Measurements from ENCODE around the gene RETREG1.

Gene RETREG1

GRCh38 chr5:16538006-16538405, 78.8 kb downstream of the RETREG1 start:
- no peaks in the 10 kb centered on the region for H3K9me3 ChIP-seq (ENCODE audit: low read length)
- H3K36me3 ChIP-seq (ENCODE audit: insufficient read depth, low read length) = no peaks in the 10 kb centered on the region
- peaks cover 5% of the 10 kb centered on the region for H3K27me3 ChIP-seq (ENCODE audit: insufficient read depth, low read length)
- no peak overlapping the region for H2AFZ ChIP-seq (ENCODE audit: low read depth, low read length)
- H3K4me1 ChIP-seq (ENCODE audit: insufficient read depth, low read length) = no peaks in the 10 kb centered on the region
- no peak overlapping the region for H3K4me3 ChIP-seq (ENCODE audit: low read length)

- Histone ChIP-seq H2AFZ (ENCODE audit: low read depth, low read length) (no peak overlapping the region), H3K4me1 (ENCODE audit: insufficient read depth, low read length) (no peaks in the 10 kb centered on the region), H3K36me3 (ENCODE audit: insufficient read depth, low read length) (no peaks in the 10 kb centered on the region), H3K9me3 (ENCODE audit: low read length) (no peaks in the 10 kb centered on the region), H3K27me3 (ENCODE audit: insufficient read depth, low read length) (peaks cover 5% of the 10 kb centered on the region), H3K4me3 (ENCODE audit: low read length) (no peak overlapping the region)
Measured at GRCh38 chr5:16536818-16537217, 80.0 kb downstream of the RETREG1 start.

GRCh38 chr5:16536246-16536645, 80.6 kb downstream of the RETREG1 start:
- Histone ChIP-seq H3K9me3 (ENCODE audit: low read length) (no peaks in the 10 kb centered on the region), H3K4me3 (ENCODE audit: low read length) (no peak overlapping the region), H3K4me1 (ENCODE audit: insufficient read depth, low read length) (no peaks in the 10 kb centered on the region), H2AFZ (ENCODE audit: low read depth, low read length) (no peak overlapping the region), H3K27me3 (ENCODE audit: insufficient read depth, low read length) (peaks cover 6% of the 10 kb centered on the region), H3K36me3 (ENCODE audit: insufficient read depth, low read length) (no peaks in the 10 kb centered on the region)

- H3K4me1 ChIP-seq (ENCODE audit: insufficient read depth, low read length) = no peaks in the 10 kb centered on the region
Measured at GRCh38 chr5:16534280-16534679, 82.5 kb downstream of the RETREG1 start.

GRCh38 chr5:16531063-16531648, 85.6 kb downstream of the RETREG1 start:
- no peak overlapping the region for H3K4me3 ChIP-seq (ENCODE audit: low read length)
- H3K36me3 ChIP-seq (ENCODE audit: insufficient read depth, low read length) = no peaks in the 10 kb centered on the region
- H2AFZ ChIP-seq (ENCODE audit: low read depth, low read length) = no peak overlapping the region
- H3K27me3 ChIP-seq (ENCODE audit: insufficient read depth, low read length) = peaks cover 7% of the 10 kb centered on the region
- H3K9me3 ChIP-seq (ENCODE audit: low read length) = no peaks in the 10 kb centered on the region
- no peaks in the 10 kb centered on the region for H3K4me1 ChIP-seq (ENCODE audit: insufficient read depth, low read length)

More at GRCh38 chr5:16534280-16534679, 82.5 kb downstream of the RETREG1 start:
- Histone ChIP-seq H3K27me3 (ENCODE audit: insufficient read depth, low read length) (peaks cover 7% of the 10 kb centered on the region), H3K36me3 (ENCODE audit: insufficient read depth, low read length) (no peaks in the 10 kb centered on the region), H3K4me3 (ENCODE audit: low read length) (no peak overlapping the region), H2AFZ (ENCODE audit: low read depth, low read length) (no peak overlapping the region), H3K9me3 (ENCODE audit: low read length) (no peaks in the 10 kb centered on the region)

- Histone ChIP-seq H2AFZ (ENCODE audit: low read depth, low read length) (no peak overlapping the region), H3K4me1 (ENCODE audit: insufficient read depth, low read length) (no peaks in the 10 kb centered on the region), H3K27me3 (ENCODE audit: insufficient read depth, low read length) (peaks cover 8% of the 10 kb centered on the region), H3K9me3 (ENCODE audit: low read length) (no peaks in the 10 kb centered on the region), H3K4me3 (ENCODE audit: low read length) (no peak overlapping the region), H3K36me3 (ENCODE audit: insufficient read depth, low read length) (no peaks in the 10 kb centered on the region)
Measured at GRCh38 chr5:16529306-16529705, 87.5 kb downstream of the RETREG1 start.

- no peak overlapping the region for H2AFZ ChIP-seq (ENCODE audit: low read depth, low read length)
- H3K4me1 ChIP-seq (ENCODE audit: insufficient read depth, low read length) = no peaks in the 10 kb centered on the region
- H3K36me3 ChIP-seq (ENCODE audit: insufficient read depth, low read length) = no peaks in the 10 kb centered on the region
- H3K4me3 ChIP-seq (ENCODE audit: low read length) = no peak overlapping the region
- H3K27me3 ChIP-seq (ENCODE audit: insufficient read depth, low read length) = peaks cover 12% of the 10 kb centered on the region
- no peaks in the 10 kb centered on the region for H3K9me3 ChIP-seq (ENCODE audit: low read length)
Measured at GRCh38 chr5:16528382-16529110, 88.3 kb downstream of the RETREG1 start.

- Histone ChIP-seq H3K4me3 (ENCODE audit: low read length) (no peak overlapping the region), H2AFZ (ENCODE audit: low read depth, low read length) (no peak overlapping the region), H3K4me1 (ENCODE audit: insufficient read depth, low read length) (no peaks in the 10 kb centered on the region), H3K27me3 (ENCODE audit: insufficient read depth, low read length) (peaks cover 14% of the 10 kb centered on the region), H3K36me3 (ENCODE audit: insufficient read depth, low read length) (no peaks in the 10 kb centered on the region), H3K9me3 (ENCODE audit: low read length) (no peaks in the 10 kb centered on the region)
Measured at GRCh38 chr5:16525651-16526050, 91.1 kb downstream of the RETREG1 start.

- H3K9me3 ChIP-seq (ENCODE audit: low read length) = no peaks in the 10 kb centered on the region
- no peak overlapping the region for H3K4me3 ChIP-seq (ENCODE audit: low read length)
- peaks cover 19% of the 10 kb centered on the region for H3K27me3 ChIP-seq (ENCODE audit: insufficient read depth, low read length)
- no peaks in the 10 kb centered on the region for H3K36me3 ChIP-seq (ENCODE audit: insufficient read depth, low read length)
- H2AFZ ChIP-seq (ENCODE audit: low read depth, low read length) = no peak overlapping the region
- no peaks in the 10 kb centered on the region for H3K4me1 ChIP-seq (ENCODE audit: insufficient read depth, low read length)
Measured at GRCh38 chr5:16524286-16524685, 92.5 kb downstream of the RETREG1 start.

- Histone ChIP-seq H3K27me3 (ENCODE audit: insufficient read depth, low read length) (peaks cover 19% of the 10 kb centered on the region), H3K4me3 (ENCODE audit: low read length) (no peak overlapping the region), H2AFZ (ENCODE audit: low read depth, low read length) (no peak overlapping the region), H3K36me3 (ENCODE audit: insufficient read depth, low read length) (no peaks in the 10 kb centered on the region), H3K9me3 (ENCODE audit: low read length) (no peaks in the 10 kb centered on the region), H3K4me1 (ENCODE audit: insufficient read depth, low read length) (no peaks in the 10 kb centered on the region)
Measured at GRCh38 chr5:16521521-16522483, 95.0 kb downstream of the RETREG1 start.

GRCh38 chr5:16520841-16521240, 96.0 kb downstream of the RETREG1 start:
- peaks cover 19% of the 10 kb centered on the region for H3K27me3 ChIP-seq (ENCODE audit: insufficient read depth, low read length)
- no peaks in the 10 kb centered on the region for H3K4me1 ChIP-seq (ENCODE audit: insufficient read depth, low read length)
- no peak overlapping the region for H2AFZ ChIP-seq (ENCODE audit: low read depth, low read length)
- no peaks in the 10 kb centered on the region for H3K36me3 ChIP-seq (ENCODE audit: insufficient read depth, low read length)
- H3K9me3 ChIP-seq (ENCODE audit: low read length) = no peaks in the 10 kb centered on the region
- H3K4me3 ChIP-seq (ENCODE audit: low read length) = no peak overlapping the region

GRCh38 chr5:16519435-16519834, 97.4 kb downstream of the RETREG1 start:
- Histone ChIP-seq H3K27me3 (ENCODE audit: insufficient read depth, low read length) (peaks cover 16% of the 10 kb centered on the region), H3K4me3 (ENCODE audit: low read length) (no peak overlapping the region), H3K9me3 (ENCODE audit: low read length) (no peaks in the 10 kb centered on the region), H2AFZ (ENCODE audit: low read depth, low read length) (no peak overlapping the region), H3K4me1 (ENCODE audit: insufficient read depth, low read length) (no peaks in the 10 kb centered on the region), H3K36me3 (ENCODE audit: insufficient read depth, low read length) (no peaks in the 10 kb centered on the region)

GRCh38 chr5:16518606-16519005, 98.2 kb downstream of the RETREG1 start:
- no peaks in the 10 kb centered on the region for H3K36me3 ChIP-seq (ENCODE audit: insufficient read depth, low read length)

More at GRCh38 chr5:16518606-16519005, 98.2 kb downstream of the RETREG1 start:
- no peaks in the 10 kb centered on the region for H3K4me1 ChIP-seq (ENCODE audit: insufficient read depth, low read length)
- H2AFZ ChIP-seq (ENCODE audit: low read depth, low read length) = no peak overlapping the region
- no peaks in the 10 kb centered on the region for H3K9me3 ChIP-seq (ENCODE audit: low read length)
- H3K27me3 ChIP-seq (ENCODE audit: insufficient read depth, low read length) = peaks cover 12% of the 10 kb centered on the region
- H3K4me3 ChIP-seq (ENCODE audit: low read length) = no peak overlapping the region

Data from neuron (in vitro differentiated cells).